ENCODE data around the gene HIRA. TPM values are rescaled to one million over a fixed set of nuclear protein-coding genes. Genes with fewer than 3 reads are reported as not detected.

The HIRA gene
- polyA plus RNA-seq, 3 donors, result 1.8 to 20.7 (median 2.6) TPM

DNA sequence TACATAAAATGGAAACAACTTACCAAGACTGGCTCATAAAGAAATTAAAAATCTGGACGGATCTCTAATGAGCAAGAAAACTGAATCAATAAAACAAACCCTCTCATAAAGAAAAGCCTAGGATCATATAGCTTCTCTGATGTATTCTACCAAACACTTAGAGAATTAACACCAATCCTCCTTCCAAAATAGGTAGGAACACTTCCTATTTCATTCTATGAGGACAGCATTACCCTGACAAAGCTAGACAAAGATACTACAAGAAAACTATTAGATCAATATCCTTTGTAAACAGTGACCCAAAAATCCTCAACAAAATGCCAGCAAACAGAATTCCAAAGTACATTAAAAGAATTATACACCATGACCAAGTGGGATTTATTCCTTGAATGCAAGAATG lies 87.1 kb downstream of the HIRA start:
- Mint-ChIP-seq H3K27me3 (ENCODE audit: low read depth in 3 of 3) (peaks cover 0 to 4% (median 0%) of the 10 kb centered on the region in 3 donors), H3K9me3 (peaks cover 12 to 25% (median 20%) of the 10 kb centered on the region in 7 donors), H3K27ac (no peak overlapping the region), H3K36me3 (peaks cover 85 to 92% of the 10 kb centered on the region in 2 donors), H3K4me1 (no peaks in the 10 kb centered on the region), H3K4me3 (no peak overlapping the region)
- Histone ChIP-seq H3K79me2 (ENCODE audit: insufficient read depth, low read length) (no peaks in the 10 kb centered on the region), H3K4me1 (ENCODE audit: control insufficient read depth in 1 of 2, insufficient read depth in 2 of 2, low read length in 2 of 2) (no peaks in the 10 kb centered on the region), H3K27me3 (ENCODE audit: control insufficient read depth in 2 of 2, insufficient read depth in 2 of 2, low read length in 2 of 2) (no peaks in the 10 kb centered on the region), H2AFZ (ENCODE audit: insufficient read depth, low read depth, low read length, poor library complexity, severe bottlenecking) (no peak overlapping the region), H3K4me3 (replicated peaks in 1 of 3; ENCODE audit: low read depth in 2 of 3, low read length in 3 of 3) (no peak overlapping the region), H4K20me1 (ENCODE audit: insufficient read depth, low read length) (peaks cover 4% of the 10 kb centered on the region), H3K9ac (ENCODE audit: insufficient read depth, low read length, poor library complexity, severe bottlenecking) (no peak overlapping the region), H3K9me3 (replicated peaks in 1 of 2; ENCODE audit: control insufficient read depth in 1 of 2, insufficient read depth in 1 of 2, low read length in 2 of 2) (peaks cover 6 to 10% of the 10 kb centered on the region in 2 donors), H3K27ac (ENCODE audit: low read depth in 1 of 2, low read length in 2 of 2) (no peak overlapping the region), H3K36me3 (replicated peaks in 1 of 2; ENCODE audit: control insufficient read depth in 1 of 2, insufficient read depth in 2 of 2, low read length in 2 of 2) (peaks cover 56 to 99% of the 10 kb centered on the region in 2 donors), H3K4me2 (replicated peaks; ENCODE audit: extremely low read depth, low read length, poor library complexity, severe bottlenecking) (no peak overlapping the region)
- intact Hi-C loops (cut with micrococcal nuclease), result no loop called here
- WGBS (ENCODE audit: insufficient coverage), result 100% methylated on average over 1 of the region's 1 CpG
- TF ChIP-seq, protein P1, sequence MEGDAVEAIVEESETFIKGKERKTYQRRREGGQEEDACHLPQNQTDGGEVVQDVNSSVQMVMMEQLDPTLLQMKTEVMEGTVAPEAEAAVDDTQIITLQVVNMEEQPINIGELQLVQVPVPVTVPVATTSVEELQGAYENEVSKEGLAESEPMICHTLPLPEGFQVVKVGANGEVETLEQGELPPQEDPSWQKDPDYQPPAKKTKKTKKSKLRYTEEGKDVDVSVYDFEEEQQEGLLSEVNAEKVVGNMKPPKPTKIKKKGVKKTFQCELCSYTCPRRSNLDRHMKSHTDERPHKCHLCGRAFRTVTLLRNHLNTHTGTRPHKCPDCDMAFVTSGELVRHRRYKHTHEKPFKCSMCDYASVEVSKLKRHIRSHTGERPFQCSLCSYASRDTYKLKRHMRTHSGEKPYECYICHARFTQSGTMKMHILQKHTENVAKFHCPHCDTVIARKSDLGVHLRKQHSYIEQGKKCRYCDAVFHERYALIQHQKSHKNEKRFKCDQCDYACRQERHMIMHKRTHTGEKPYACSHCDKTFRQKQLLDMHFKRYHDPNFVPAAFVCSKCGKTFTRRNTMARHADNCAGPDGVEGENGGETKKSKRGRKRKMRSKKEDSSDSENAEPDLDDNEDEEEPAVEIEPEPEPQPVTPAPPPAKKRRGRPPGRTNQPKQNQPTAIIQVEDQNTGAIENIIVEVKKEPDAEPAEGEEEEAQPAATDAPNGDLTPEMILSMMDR (IDR thresholded peaks at IDR 0.05), result no peak
- DNase-seq, result no peak

DNA sequence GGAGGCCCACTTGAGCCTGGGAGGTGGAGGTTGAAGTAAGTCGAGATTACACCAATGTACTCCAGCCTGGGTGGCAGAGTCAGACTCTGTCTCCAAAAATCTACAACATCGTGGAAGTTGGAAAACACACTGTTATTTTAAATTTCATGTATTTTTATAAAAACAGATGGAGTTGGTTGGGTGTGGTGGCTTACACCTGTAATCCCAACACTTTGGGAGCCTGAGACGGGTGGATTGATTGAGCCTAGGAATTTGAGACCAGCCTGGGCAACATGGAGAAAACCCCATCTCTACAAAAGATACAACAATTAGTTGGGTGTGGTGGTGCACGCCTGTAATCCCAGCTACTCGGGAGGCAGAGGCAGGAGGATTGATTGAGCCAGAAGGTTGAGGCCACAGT lies 88.1 kb downstream of the HIRA start:
- H2AFZ ChIP-seq (ENCODE audit: insufficient read depth, low read depth, low read length, poor library complexity, severe bottlenecking), result no peak overlapping the region

More for the DNA sequence above, 88.1 kb downstream of the HIRA start:
- no peak overlapping the region for H3K27ac ChIP-seq (ENCODE audit: low read depth in 1 of 2, low read length in 2 of 2)
- H4K20me1 ChIP-seq (ENCODE audit: insufficient read depth, low read length), result peaks cover 4% of the 10 kb centered on the region
- H3K4me3 Mint-ChIP-seq, result no peak overlapping the region
- H3K4me1 Mint-ChIP-seq, result no peaks in the 10 kb centered on the region
- H3K9me3 Mint-ChIP-seq, result peaks cover 17 to 34% (median 30%) of the 10 kb centered on the region in 7 donors
- no peaks in the 10 kb centered on the region for H3K79me2 ChIP-seq (ENCODE audit: insufficient read depth, low read length)
- no CpG with 5 or more reads among the region's 5 CpGs for WGBS (ENCODE audit: insufficient coverage)
- peaks cover 0 to 4% (median 0%) of the 10 kb centered on the region in 3 donors for H3K27me3 Mint-ChIP-seq (ENCODE audit: low read depth in 3 of 3)
- no peak overlapping the region for H3K9ac ChIP-seq (ENCODE audit: insufficient read depth, low read length, poor library complexity, severe bottlenecking)
- no peaks in the 10 kb centered on the region for H3K27me3 ChIP-seq (ENCODE audit: control insufficient read depth in 2 of 2, insufficient read depth in 2 of 2, low read length in 2 of 2)
- peak overlapping the region in 1 of 7 donors; percentile 76 for H3K27ac Mint-ChIP-seq
- no peak for DNase-seq
- no peaks in the 10 kb centered on the region for H3K4me1 ChIP-seq (ENCODE audit: control insufficient read depth in 1 of 2, insufficient read depth in 2 of 2, low read length in 2 of 2)
- H3K36me3 Mint-ChIP-seq, result peaks cover 88 to 93% of the 10 kb centered on the region in 2 donors
- TF ChIP-seq, protein P1 (IDR thresholded peaks at IDR 0.05), result no peak
- H3K36me3 ChIP-seq (replicated peaks in 1 of 2; ENCODE audit: control insufficient read depth in 1 of 2, insufficient read depth in 2 of 2, low read length in 2 of 2), result peaks cover 66 to 99% of the 10 kb centered on the region in 2 donors
- peaks cover 11 to 20% of the 10 kb centered on the region in 2 donors for H3K9me3 ChIP-seq (replicated peaks in 1 of 2; ENCODE audit: control insufficient read depth in 1 of 2, insufficient read depth in 1 of 2, low read length in 2 of 2)
- no peak overlapping the region for H3K4me3 ChIP-seq (replicated peaks in 1 of 3; ENCODE audit: low read depth in 2 of 3, low read length in 3 of 3)
- H3K4me2 ChIP-seq (replicated peaks; ENCODE audit: extremely low read depth, low read length, poor library complexity, severe bottlenecking), result no peak overlapping the region
- intact Hi-C loops (cut with micrococcal nuclease), result no loop called here
